Transverse colon (tissue), 4 donors: Measurements from ENCODE around the gene NT5E. TPM values are rescaled to one million over a fixed set of nuclear protein-coding genes. Genes with fewer than 3 reads are reported as not detected.

Experiments used
- DNase-seq: peaks from one replicate; pipeline ENCODE4 v3.0.0-alpha.2; 2019
- H3K27ac ChIP-seq, 4 donors: fragments of 200-600 bp; sonication (generic); 2 replicates each; pipeline ENCODE4 v1.5.1; 2016 to 2018; ENCODE audit warnings: inconsistent platforms in 4 of 4
- H3K27me3 ChIP-seq: fragments of 200-600 bp; sonication (generic); 2 replicates; pipeline ENCODE4 v1.5.1; 2017; ENCODE audit warnings: inconsistent platforms
- H3K36me3 ChIP-seq, 4 donors: fragments of 200-600 bp; sonication (generic); 2 replicates each; pipeline ENCODE4 v1.5.1; 2017 to 2019; ENCODE audit warnings: inconsistent platforms in 4 of 4
- H3K4me1 ChIP-seq, 4 donors: fragments of 200-600 bp; sonication (generic); 2 replicates each; pipeline ENCODE4 v1.5.1; 2017 to 2020; ENCODE audit warnings: inconsistent platforms in 4 of 4
- H3K4me3 ChIP-seq, 4 donors: fragments of 200-600 bp; sonication (generic); 1 replicate in 1 of 4; 2 replicates in 3 of 4; pipeline versions ENCODE4 v1.5.1 to v1.6.1; 2017 to 2019; ENCODE audit warnings: inconsistent platforms in 4 of 4
- H3K9me3 ChIP-seq, 2 donors: fragments of 200-600 bp; sonication (generic); 2 replicates each; pipeline ENCODE4 v1.5.1; 2017 to 2019; ENCODE audit warnings: inconsistent platforms in 2 of 2
- EP300 ChIP-seq: sonication (generic); formaldehyde crosslinking; IDR thresholded peaks from one replicate; pipeline ENCODE4 v1.6.1; 2017; ENCODE audit warnings: antibody characterized with exemption, low read depth
- POLR2A ChIP-seq: fragments of 450-650 bp; IDR thresholded peaks from one replicate; pipeline ENCODE4 v1.6.1; 2016; ENCODE audit warnings: antibody characterized with exemption, mild to moderate bottlenecking, moderate library complexity
- POLR2AphosphoS5 ChIP-seq, 3 donors: sonication (generic); formaldehyde crosslinking; IDR thresholded peaks; one replicate each; pipeline ENCODE4 v1.6.1; 2016; ENCODE audit warnings: antibody characterized with exemption in 3 of 3
- WGBS, 2 donors: methylation state at CpG; one replicate each; pipeline ENCODE4 v1.1.5; 2018; ENCODE audit warnings: low coverage in 1 of 2; 5-methylcytosine and 5-hydroxymethylcytosine counted together
- in situ Hi-C, 4 donors: fragments of 200-750 bp; cut with MboI; loops; one replicate each; pipeline versions ENCODE4 v1.15.0 to v1.15.1; 2017; ENCODE audit warnings: low sequenced_read_pairs in 3 of 4, low pct_ligation_motif_present in 1 of 4, low pct_unique_long_range_greater_than_20kb in 1 of 4
- intact Hi-C: fragments of 100-400 bp; cut with DNase I; formaldehyde crosslinking; loops from one replicate; pipeline ENCODE4 v1.15.1; 2023; ENCODE audit warnings: low total_unique reads
- total RNA-seq, 4 donors: library from RNA; depleted of rRNA; stranded (reverse); fragments of >200 nt; gene quantifications; one replicate each; pipeline ENCODE4 v1.1.0, GENCODE V29; 2016
- TF ChIP-seq, protein P1 (sequence below), 5 experiments: fragments of 200-600 bp in 3 of 5; fragments of 450-650 bp in 2 of 5; sonication (generic) in 3 of 5; IDR thresholded peaks; 1 replicate in 2 of 5; 2 replicates in 3 of 5; pipeline ENCODE4 v1.5.1; 2016 to 2017; ENCODE audit warnings: antibody characterized with exemption in 5 of 5, inconsistent platforms in 3 of 5, mild to moderate bottlenecking in 2 of 5, moderate library complexity in 1 of 5

The NT5E gene
- 10 to 100 TPM; 10.5 to 71.8 (median 31.5) TPM for total RNA-seq

DNA sequence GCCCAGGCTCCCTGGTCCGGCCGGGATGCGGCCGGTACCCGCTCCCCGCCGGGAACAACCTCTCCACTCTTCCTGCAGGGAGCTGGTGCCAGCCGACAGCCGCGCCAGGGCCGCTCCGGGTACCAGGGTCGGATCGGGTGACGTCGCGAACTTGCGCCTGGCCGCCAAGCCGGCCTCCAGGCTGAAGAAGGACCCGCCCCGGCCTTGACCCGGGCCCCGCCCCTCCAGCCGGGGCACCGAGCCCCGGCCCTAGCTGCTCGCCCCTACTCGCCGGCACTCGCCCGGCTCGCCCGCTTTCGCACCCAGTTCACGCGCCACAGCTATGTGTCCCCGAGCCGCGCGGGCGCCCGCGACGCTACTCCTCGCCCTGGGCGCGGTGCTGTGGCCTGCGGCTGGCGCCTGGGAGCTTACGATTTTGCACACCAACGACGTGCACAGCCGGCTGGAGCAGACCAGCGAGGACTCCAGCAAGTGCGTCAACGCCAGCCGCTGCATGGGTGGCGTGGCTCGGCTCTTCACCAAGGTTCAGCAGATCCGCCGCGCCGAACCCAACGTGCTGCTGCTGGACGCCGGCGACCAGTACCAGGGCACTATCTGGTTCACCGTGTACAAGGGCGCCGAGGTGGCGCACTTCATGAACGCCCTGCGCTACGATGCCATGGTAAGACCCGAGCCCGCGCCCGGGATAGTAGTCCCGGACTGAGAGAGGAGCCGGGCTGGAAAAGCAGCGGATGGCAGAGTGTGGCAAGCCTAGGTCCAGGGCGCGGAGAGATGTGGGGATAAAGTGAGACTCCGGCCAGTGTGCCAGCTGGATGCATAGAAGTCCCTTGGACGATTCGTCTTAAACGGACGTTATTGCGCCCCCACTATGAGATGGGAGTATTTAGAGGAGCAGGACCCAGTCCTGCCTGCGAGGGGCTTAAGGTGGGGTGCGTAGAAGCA, at the start of gene NT5E:
Gene NT5E, plus strand, starts transcription at position 266 of the 942 bp plus-strand sequence. Its CDS starts 57 bp downstream, at position 323.
- Histone ChIP-seq H3K36me3 (no peaks in the 10 kb centered on the region), H3K4me1 (peaks cover 3 to 41% (median 30%) of the 10 kb centered on the region in 4 donors), H3K4me3 (peak within 1 kb of the TSS; percentile 50 to 65 (median 56)), H3K27ac (peak within 1 kb of the TSS; percentile 85 to 89 (median 88)), H3K9me3 (no peaks in the 10 kb centered on the region), H3K27me3 (peaks cover 14% of the 10 kb centered on the region)
- in situ Hi-C loops, result no loop called here
- DNase-seq, result peak; percentile 70
- TF ChIP-seq, protein P1, sequence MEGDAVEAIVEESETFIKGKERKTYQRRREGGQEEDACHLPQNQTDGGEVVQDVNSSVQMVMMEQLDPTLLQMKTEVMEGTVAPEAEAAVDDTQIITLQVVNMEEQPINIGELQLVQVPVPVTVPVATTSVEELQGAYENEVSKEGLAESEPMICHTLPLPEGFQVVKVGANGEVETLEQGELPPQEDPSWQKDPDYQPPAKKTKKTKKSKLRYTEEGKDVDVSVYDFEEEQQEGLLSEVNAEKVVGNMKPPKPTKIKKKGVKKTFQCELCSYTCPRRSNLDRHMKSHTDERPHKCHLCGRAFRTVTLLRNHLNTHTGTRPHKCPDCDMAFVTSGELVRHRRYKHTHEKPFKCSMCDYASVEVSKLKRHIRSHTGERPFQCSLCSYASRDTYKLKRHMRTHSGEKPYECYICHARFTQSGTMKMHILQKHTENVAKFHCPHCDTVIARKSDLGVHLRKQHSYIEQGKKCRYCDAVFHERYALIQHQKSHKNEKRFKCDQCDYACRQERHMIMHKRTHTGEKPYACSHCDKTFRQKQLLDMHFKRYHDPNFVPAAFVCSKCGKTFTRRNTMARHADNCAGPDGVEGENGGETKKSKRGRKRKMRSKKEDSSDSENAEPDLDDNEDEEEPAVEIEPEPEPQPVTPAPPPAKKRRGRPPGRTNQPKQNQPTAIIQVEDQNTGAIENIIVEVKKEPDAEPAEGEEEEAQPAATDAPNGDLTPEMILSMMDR (IDR thresholded peaks at IDR 0.05), result no peak
- TF ChIP-seq POLR2A (peak; percentile 68), POLR2AphosphoS5 (IDR thresholded peaks at IDR 0.05) (peak; percentile 46 to 53 (median 52))
- 1% methylated on average over 71 of the region's 92 CpGs; no CpG with 5 or more reads in 1 of the 2 donors for WGBS, 2 donors
- intact Hi-C loops, result no loop called here

DNA sequence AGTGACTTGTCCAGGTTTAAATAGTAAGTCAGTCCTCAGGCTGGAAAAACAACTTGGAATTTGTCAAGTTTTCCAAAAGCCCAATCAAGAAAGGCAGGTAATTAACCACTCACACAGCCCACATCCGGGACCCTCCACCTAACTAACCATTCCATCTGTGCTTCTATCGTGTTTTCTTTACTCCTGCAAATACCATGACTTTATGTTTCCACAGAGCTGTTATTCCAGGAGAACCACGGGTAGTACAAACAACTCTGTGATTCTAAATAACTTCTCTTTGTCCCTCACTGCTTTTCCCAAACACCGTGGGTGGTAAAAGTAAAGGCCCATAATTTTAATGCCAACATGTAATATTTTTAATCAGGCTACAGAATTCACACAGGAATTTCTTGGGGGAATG, 49.6 kb upstream of the NT5E start:
- in situ Hi-C loops, result no loop called here

DNA sequence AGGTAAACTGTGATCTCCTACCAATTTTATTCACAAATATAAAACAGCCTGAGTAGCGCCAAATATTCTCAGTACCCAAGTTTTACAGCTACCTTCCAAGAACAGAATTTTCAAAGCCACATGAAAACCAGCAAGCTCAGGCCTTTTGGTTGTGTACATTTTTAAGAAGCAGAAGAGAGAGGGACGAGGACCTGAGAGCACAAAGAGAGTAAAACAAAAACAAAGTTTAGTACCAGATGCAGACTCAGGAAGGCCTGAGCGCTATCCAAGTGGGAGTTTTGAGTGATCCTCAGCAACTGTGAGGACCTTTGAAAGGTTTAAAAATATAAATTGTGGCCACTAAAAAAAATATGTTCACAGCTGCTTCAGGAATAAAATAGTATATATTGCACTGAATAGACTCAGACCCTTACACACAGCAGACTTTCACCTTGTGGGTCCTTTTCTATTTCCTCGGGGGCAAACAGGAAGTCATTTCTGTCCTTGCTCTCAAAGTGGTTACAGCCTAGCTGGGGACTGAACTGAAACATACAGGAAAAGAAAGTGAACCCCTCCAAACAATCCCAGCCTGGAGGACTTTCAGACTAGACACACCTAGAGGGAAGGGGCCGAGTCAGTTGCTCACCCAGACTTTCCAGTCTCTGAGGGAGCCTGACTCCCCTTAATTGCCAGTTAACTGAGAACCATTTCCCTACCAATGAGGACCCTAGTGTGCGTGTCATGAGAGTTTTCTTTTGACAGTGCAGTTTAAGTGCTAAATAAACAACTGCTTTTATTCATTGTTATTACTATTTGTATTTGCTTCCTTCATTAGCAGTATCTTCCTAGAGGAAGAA, 48.5 kb upstream of the NT5E start:
- Histone ChIP-seq H3K9me3 (peaks cover 0 to 6% of the 10 kb centered on the region in 2 donors), H3K27me3 (no peaks in the 10 kb centered on the region), H3K36me3 (no peaks in the 10 kb centered on the region), H3K4me1 (peaks cover 4 to 47% (median 33%) of the 10 kb centered on the region in 4 donors), H3K4me3 (no peak overlapping the region), H3K27ac (peak overlapping the region in 1 of 4 donors; percentile 86)
- 60 to 69% methylated on average over 4 to 6 of the region's 6 CpGs for whole genome bisulfite sequencing, 2 donors
- no peak for DNase-seq
- intact Hi-C loops, result no loop called here
- TF ChIP-seq, protein P1 (IDR thresholded peaks at IDR 0.05), result no peak
- TF ChIP-seq POLR2A (no peak), POLR2AphosphoS5 (IDR thresholded peaks at IDR 0.05) (no peak), EP300 (no peak)
- in situ Hi-C loops, result no loop called here

More for the DNA sequence above, 49.6 kb upstream of the NT5E start:
- DNase-seq, result no peak
- Histone ChIP-seq H3K9me3 (peaks cover 0 to 6% of the 10 kb centered on the region in 2 donors), H3K4me1 (peaks cover 0 to 47% (median 35%) of the 10 kb centered on the region in 4 donors), H3K27me3 (no peaks in the 10 kb centered on the region), H3K4me3 (no peak overlapping the region), H3K27ac (no peak overlapping the region), H3K36me3 (no peaks in the 10 kb centered on the region)
- intact Hi-C loops, result no loop called here
- TF ChIP-seq POLR2AphosphoS5 (IDR thresholded peaks at IDR 0.05) (no peak), EP300 (no peak), POLR2A (no peak)
- TF ChIP-seq, protein P1 (IDR thresholded peaks at IDR 0.05), result no peak
- WGBS, 2 donors, result 48 to 63% methylated on average over 4 of the region's 4 CpGs

DNA sequence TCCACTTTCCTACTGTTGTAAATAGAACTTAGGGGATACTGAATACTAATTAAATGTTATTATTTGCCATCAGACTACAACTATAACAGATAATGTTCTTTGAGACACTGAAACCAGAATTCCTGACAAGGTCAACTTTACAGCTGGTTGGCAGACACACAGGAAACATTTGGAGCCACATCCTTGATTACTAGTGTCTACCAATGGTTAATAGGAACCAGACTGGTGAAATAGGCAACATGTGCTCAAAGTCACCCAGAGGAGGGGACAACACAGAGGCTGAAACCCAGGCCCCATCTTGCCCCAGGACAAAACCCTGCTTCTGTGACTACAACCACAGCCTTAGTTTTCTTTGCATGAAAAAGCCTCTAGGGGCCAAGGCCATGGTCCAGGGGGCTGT, 47.8 kb upstream of the NT5E start:
- no peak for DNase-seq
- H3K36me3 ChIP-seq, result no peaks in the 10 kb centered on the region
- H3K4me1 ChIP-seq, result peaks cover 4 to 46% (median 32%) of the 10 kb centered on the region in 4 donors
- in situ Hi-C loops (no loop called here), intact Hi-C loops (no loop called here)
- TF ChIP-seq EP300 (no peak), POLR2A (no peak), POLR2AphosphoS5 (IDR thresholded peaks at IDR 0.05) (no peak)
- H3K27ac ChIP-seq, result peak overlapping the region in 1 of 4 donors; percentile 86
- no peaks in the 10 kb centered on the region for H3K27me3 ChIP-seq
- H3K9me3 ChIP-seq, result peaks cover 0 to 4% of the 10 kb centered on the region in 2 donors
- H3K4me3 ChIP-seq, result no peak overlapping the region
